ENCODE measurements around the gene AFAP1L2. TPM values are rescaled to one million over a fixed set of nuclear protein-coding genes. Genes with fewer than 3 reads are reported as not detected.

Gene AFAP1L2
- total RNA-seq, 1 donor from 2014 or later, result 6.3 TPM

Other genes starting within 250 kb of the AFAP1L2 start
- 27.7 TPM for gene CCDC186, start 230.3 kb downstream of the AFAP1L2 start, total RNA-seq
- gene TDRD1, start 225.1 kb downstream of the AFAP1L2 start, total RNA-seq, result 2.0 TPM
- gene VWA2, start 165.2 kb downstream of the AFAP1L2 start, total RNA-seq, result 0.75 TPM